Panc1 (cell line): ENCODE data around the gene MON1B. TPM values are rescaled to one million over a fixed set of nuclear protein-coding genes. Genes with fewer than 3 reads are reported as not detected.

Experiments used
- ATAC-seq: fragments of 200-7000 bp; cut with Tn5 transposase; 2 replicates; pipeline ENCODE4 v1.9.1; 2020; ENCODE audit warnings: mild to moderate bottlenecking, moderate library complexity
- BruUV-seq: library from RNA; stranded (reverse); fragments of 400-500 nt; replicated peaks from 2 replicates; lab custom pipeline; 2021; lab: Mats Ljungman, UMichigan
- CTCF ChIA-PET: fragments of 300-600 bp; sonication (Branson Sonifier 250); formaldehyde crosslinking; loops from one replicate; lab custom pipeline; 2022; ENCODE audit warnings: antibody characterized with exemption; lab: Charles Lee
- POLR2A ChIA-PET: fragments of 300-600 bp; sonication (Branson Sonifier 250); formaldehyde crosslinking; loops from one replicate; lab custom pipeline; 2022; ENCODE audit warnings: antibody characterized with exemption; lab: Charles Lee
- DNase-seq: peaks from one replicate; pipeline ENCODE4 v3.0.0-alpha.2; 2010; ENCODE audit warnings: low read depth, low spot score
- H3K27ac ChIP-seq: 2 replicates; pipeline ENCODE4 v1.5.1; 2011; ENCODE audit warnings: mild to moderate bottlenecking, low read length, inconsistent platforms
- H3K27me3 ChIP-seq: fragments of 200-500 bp; sonication (Bioruptor generic); 2 replicates; pipeline ENCODE4 v1.6.0; 2014; ENCODE audit warnings: low read length, inconsistent platforms; ENCODE audit not compliant: control insufficient read depth, insufficient read depth
- H3K36me3 ChIP-seq: fragments of 200-500 bp; sonication (Bioruptor generic); 2 replicates; pipeline ENCODE4 v1.5.1; 2014; ENCODE audit warnings: inconsistent platforms, mild to moderate bottlenecking, low read length, moderate library complexity; ENCODE audit not compliant: control insufficient read depth, insufficient read depth
- H3K4me1 ChIP-seq: 2 replicates; pipeline ENCODE4 v1.5.1; 2011; ENCODE audit warnings: inconsistent platforms, mild to moderate bottlenecking, low read length, moderate library complexity; ENCODE audit not compliant: control insufficient read depth, insufficient read depth
- H3K4me3 ChIP-seq, 2 experiments: 2 replicates each; pipeline ENCODE4 v1.5.1; 2011 to 2012; ENCODE audit warnings: low read depth in 2 of 2, low read length in 2 of 2, mild to moderate bottlenecking in 2 of 2, inconsistent platforms in 1 of 2, moderate library complexity in 1 of 2
- H3K9me3 ChIP-seq: fragments of 200-500 bp; sonication (Bioruptor generic); 2 replicates; pipeline ENCODE4 v1.5.1; 2014; ENCODE audit warnings: low read depth, mild to moderate bottlenecking, inconsistent platforms, low read length, moderate library complexity; ENCODE audit not compliant: control insufficient read depth, insufficient read depth
- CTCF ChIP-seq: fragments of 450-650 bp; IDR thresholded peaks from 2 replicates; pipeline ENCODE4 v1.5.1; 2017; ENCODE audit warnings: mild to moderate bottlenecking
- POLR2AphosphoS5 ChIP-seq: IDR thresholded peaks from 2 replicates; pipeline ENCODE4 v1.6.1; 2012; ENCODE audit warnings: mild to moderate bottlenecking, low read depth, low read length, moderate library complexity
- REST ChIP-seq, 2 experiments: IDR thresholded peaks; 2 replicates each; pipeline ENCODE4 v1.6.1; 2011 to 2012; ENCODE audit warnings: low read depth in 2 of 2, control low read depth in 1 of 2, low read length in 1 of 2, mild to moderate bottlenecking in 1 of 2, moderate library complexity in 1 of 2; ENCODE audit not compliant: insufficient read depth in 1 of 2
- SIN3A ChIP-seq: IDR thresholded peaks from 2 replicates; pipeline ENCODE4 v1.6.1; 2012; ENCODE audit warnings: low read depth, mild to moderate bottlenecking, low read length, moderate library complexity, borderline replicate concordance; ENCODE audit not compliant: insufficient read depth
- TCF7L2 ChIP-seq: IDR thresholded peaks from 2 replicates; pipeline ENCODE4 v1.6.1; 2011; ENCODE audit warnings: mild to moderate bottlenecking, low read depth, low read length, inconsistent platforms
- in situ Hi-C: cut with HindIII; loops from 2 replicates; pipeline ENCODE4 v1.10.0; 2016; ENCODE audit warnings: low sequenced_read_pairs, low pct_unique_long_range_greater_than_20kb
- intact Hi-C: fragments of 100-400 bp; cut with micrococcal nuclease; formaldehyde crosslinking; loops from one replicate; pipeline ENCODE4 v1.10.0; 2022; ENCODE audit not compliant: unreplicated experiment
- total RNA-seq: library from RNA; stranded (reverse); gene quantifications from one replicate; pipeline ENCODE4 v1.2.1, GENCODE V29; 2021; ENCODE audit not compliant: unreplicated experiment

The MON1B gene
- total RNA-seq, 1 experiment from 2014 or later: 62.9 TPM

- H3K4me3 ChIP-seq: no peak overlapping the region
- intact Hi-C loops (no loop called here), in situ Hi-C loops (no loop called here)
- H3K27me3 ChIP-seq: no peaks in the 10 kb centered on the region
- no peak for ATAC-seq
- no peaks in the 10 kb centered on the region for H3K9me3 ChIP-seq
- H3K4me1 ChIP-seq: no peaks in the 10 kb centered on the region
- H3K36me3 ChIP-seq: no peaks in the 10 kb centered on the region
- BruUV-seq: no TSS peak
- CTCF ChIA-PET: no interaction called here
- POLR2A ChIA-PET: no interaction called here
- TF ChIP-seq TCF7L2: no peak
- TF ChIP-seq CTCF: no peak
- no peak for DNase-seq
- H3K27ac ChIP-seq: no peak overlapping the region
These were observed 55.2 kb downstream of the MON1B start for GRCh38 chr16:77246150-77246549.

- no peak for TF ChIP-seq REST (IDR thresholded peaks at IDR 0.05; ENCODE audit: insufficient read depth in 1 of 2, low read depth in 2 of 2, low read length in 1 of 2)
- TF ChIP-seq TCF7L2: no peak
- no peak for TF ChIP-seq CTCF
- no peak for TF ChIP-seq SIN3A
- no peak for TF ChIP-seq POLR2AphosphoS5
- H3K36me3 ChIP-seq: no peaks in the 10 kb centered on the region
- H3K27me3 ChIP-seq: no peaks in the 10 kb centered on the region
- no peaks in the 10 kb centered on the region for H3K4me1 ChIP-seq
- ATAC-seq (no peak), DNase-seq (no peak)
- in situ Hi-C loops (no loop called here), intact Hi-C loops (no loop called here)
- ChIA-PET CTCF (no interaction called here), POLR2A (interaction anchor here (0.6 kb wide), 1 partner anchor 50 kb away, joined by 3 read pairs; no protein-coding TSS in a partner anchor)
- no TSS peak for BruUV-seq
- no peak overlapping the region for H3K4me3 ChIP-seq
- no peak overlapping the region for H3K27ac ChIP-seq
- H3K9me3 ChIP-seq: no peaks in the 10 kb centered on the region
These were observed 59.4 kb downstream of the MON1B start for GRCh38 chr16:77250400-77250799.

Other genes with a start within 250 kb of the MON1B start
- 4.5 TPM for gene SYCE1L, start 8.2 kb downstream of the MON1B start, total RNA-seq
- not detected for gene ADAMTS18, start 243.8 kb downstream of the MON1B start, total RNA-seq